ENCODE data around the gene LRRTM3.

The LRRTM3 gene

DNA sequence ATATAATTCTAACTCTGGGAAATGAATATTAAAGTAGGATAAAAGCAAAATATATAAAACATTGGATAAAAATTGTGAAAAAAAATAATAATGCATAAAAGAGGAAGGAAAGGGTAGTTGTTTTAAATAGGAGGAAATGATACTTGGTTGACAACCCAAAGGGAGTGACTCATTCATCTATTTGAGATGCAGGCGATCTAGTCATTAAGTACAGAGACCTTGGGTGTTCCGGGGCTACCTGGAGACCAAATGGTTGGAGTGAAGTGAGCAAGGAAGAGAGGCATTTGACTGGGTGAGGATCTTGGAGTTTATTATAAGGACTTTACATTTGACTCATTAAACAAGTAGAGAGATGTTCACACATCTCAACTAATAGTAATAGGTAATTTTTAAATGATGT is 111.0 kb downstream of the LRRTM3 start:
- peak; percentile 14 for DNase-seq (ENCODE audit: low read depth)
- TF ChIP-seq POLR2A (IDR thresholded peaks at IDR 0.05; ENCODE audit: extremely low read depth, insufficient read length): no peak
- no peak for TF ChIP-seq CTCF (IDR thresholded peaks at IDR 0.05; ENCODE audit: low read depth, low read length)
- TF ChIP-seq, protein P1, sequence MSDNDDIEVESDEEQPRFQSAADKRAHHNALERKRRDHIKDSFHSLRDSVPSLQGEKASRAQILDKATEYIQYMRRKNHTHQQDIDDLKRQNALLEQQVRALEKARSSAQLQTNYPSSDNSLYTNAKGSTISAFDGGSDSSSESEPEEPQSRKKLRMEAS (IDR thresholded peaks at IDR 0.05; ENCODE audit: low read depth, low read length): no peak
- TF ChIP-seq MYC (IDR thresholded peaks at IDR 0.05; ENCODE audit: low read depth, low read length): no peak
- H3K4me3 ChIP-seq (ENCODE audit: low read depth, low read length): no peak overlapping the region

- TF ChIP-seq POLR2A (IDR thresholded peaks at IDR 0.05; ENCODE audit: extremely low read depth, insufficient read length) (no peak), MYC (IDR thresholded peaks at IDR 0.05; ENCODE audit: low read depth, low read length) (no peak), CTCF (IDR thresholded peaks at IDR 0.05; ENCODE audit: low read depth, low read length) (no peak)
- TF ChIP-seq, protein P1 (IDR thresholded peaks at IDR 0.05; ENCODE audit: low read depth, low read length): no peak
- H3K4me3 ChIP-seq (ENCODE audit: low read depth, low read length): no peak overlapping the region
- no peak for DNase-seq (ENCODE audit: low read depth)
Observed at GRCh38 chr10:67043041-67043440, 117.2 kb downstream of the LRRTM3 start.

DNA sequence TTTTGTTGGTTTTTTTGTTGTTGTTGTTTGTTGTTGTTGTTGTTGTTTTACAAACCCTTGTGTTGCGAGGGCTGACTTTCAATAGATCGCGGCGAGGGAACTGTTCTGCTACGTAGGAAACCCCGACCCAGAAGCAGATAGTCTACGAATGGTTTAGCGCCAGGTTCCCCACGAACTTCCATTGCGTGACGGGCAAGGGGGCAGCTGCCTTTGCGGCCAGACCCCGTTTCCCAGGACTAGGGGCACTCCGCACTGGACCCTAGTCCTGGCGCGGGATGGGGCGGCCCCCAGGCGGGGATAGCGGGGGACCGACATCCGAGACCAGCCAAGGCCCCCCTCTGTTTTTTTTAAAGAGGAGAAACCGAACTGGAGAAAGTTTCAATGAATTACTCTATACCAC is 119.6 kb downstream of the LRRTM3 start:
- DNase-seq (ENCODE audit: low read depth): no peak
- TF ChIP-seq CTCF (IDR thresholded peaks at IDR 0.05; ENCODE audit: low read depth, low read length): no peak
- no peak overlapping the region for H3K4me3 ChIP-seq (ENCODE audit: low read depth, low read length)

DNA sequence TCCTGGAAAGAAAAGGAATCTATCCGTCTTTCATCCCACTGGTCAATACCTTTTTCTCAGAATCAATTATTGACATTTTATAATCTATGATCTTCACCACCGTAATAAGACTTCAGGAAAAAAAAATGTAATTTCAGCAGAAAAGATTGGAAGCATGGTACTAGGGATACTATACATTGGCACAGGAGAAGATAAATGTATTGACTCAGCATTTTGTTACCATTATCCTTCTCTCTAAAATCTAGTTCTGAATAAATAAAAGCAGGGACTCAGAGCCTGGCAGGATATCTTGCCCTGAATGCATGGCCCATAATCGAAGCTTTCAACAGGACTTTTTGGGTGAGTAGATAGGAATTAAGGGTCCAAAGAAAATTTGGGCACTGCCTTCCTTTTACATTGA is 120.7 kb downstream of the LRRTM3 start:
- TF ChIP-seq CTCF (IDR thresholded peaks at IDR 0.05; ENCODE audit: low read depth, low read length): no peak
- TF ChIP-seq POLR2A (IDR thresholded peaks at IDR 0.05; ENCODE audit: extremely low read depth, insufficient read length): no peak
- TF ChIP-seq, protein P1 (IDR thresholded peaks at IDR 0.05; ENCODE audit: low read depth, low read length): no peak
- TF ChIP-seq MYC (IDR thresholded peaks at IDR 0.05; ENCODE audit: low read depth, low read length): no peak
- H3K4me3 ChIP-seq (ENCODE audit: low read depth, low read length): no peak overlapping the region
- DNase-seq (ENCODE audit: low read depth): no peak

GRCh38 chr10:67049988-67050387 is 124.2 kb downstream of the LRRTM3 start:
- no peak overlapping the region for H3K4me3 ChIP-seq (ENCODE audit: low read depth, low read length)
- no peak for DNase-seq (ENCODE audit: low read depth)
- TF ChIP-seq MYC (IDR thresholded peaks at IDR 0.05; ENCODE audit: low read depth, low read length) (no peak), CTCF (IDR thresholded peaks at IDR 0.05; ENCODE audit: low read depth, low read length) (no peak), POLR2A (IDR thresholded peaks at IDR 0.05; ENCODE audit: extremely low read depth, insufficient read length) (no peak)
- TF ChIP-seq, protein P1 (IDR thresholded peaks at IDR 0.05; ENCODE audit: low read depth, low read length): no peak

DNA sequence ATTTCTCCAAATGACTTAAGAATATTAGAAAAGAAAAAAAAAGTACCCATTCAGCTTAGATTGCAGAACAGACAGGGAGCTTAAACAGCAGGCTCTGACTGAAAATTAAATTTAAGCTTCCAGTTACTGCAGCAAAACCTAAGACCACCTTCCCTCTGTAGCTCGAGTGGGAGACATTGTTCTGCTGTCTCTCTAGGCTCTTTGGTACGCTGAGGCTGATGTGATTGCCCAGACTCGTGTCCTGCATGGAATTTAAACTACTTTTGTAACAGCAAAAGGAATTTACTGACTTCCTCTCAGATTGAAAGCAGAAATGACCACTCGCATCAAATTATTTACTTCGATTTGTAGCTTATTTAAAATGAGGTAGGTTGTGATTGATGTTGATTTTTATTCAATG is 124.6 kb downstream of the LRRTM3 start:
- no peak for DNase-seq (ENCODE audit: low read depth)
- no peak for TF ChIP-seq CTCF (IDR thresholded peaks at IDR 0.05; ENCODE audit: low read depth, low read length)
- TF ChIP-seq, protein P1 (IDR thresholded peaks at IDR 0.05; ENCODE audit: low read depth, low read length): no peak
- no peak for TF ChIP-seq POLR2A (IDR thresholded peaks at IDR 0.05; ENCODE audit: extremely low read depth, insufficient read length)
- no peak for TF ChIP-seq MYC (IDR thresholded peaks at IDR 0.05; ENCODE audit: low read depth, low read length)
- no peak overlapping the region for H3K4me3 ChIP-seq (ENCODE audit: low read depth, low read length)

Data from NB4 (cell line).